Esophagus muscularis mucosa (tissue), 4 donors: ENCODE measurements around the gene RIPPLY1. TPM values are rescaled to one million over a fixed set of nuclear protein-coding genes. Genes with fewer than 3 reads are reported as not detected.

Source experiments
- DNase-seq: peaks from one replicate; pipeline ENCODE4 v3.0.0-alpha.2; 2017; ENCODE audit errors: extremely low spot score
- H3K27ac ChIP-seq, 4 donors: fragments of 200-600 bp; sonication (generic); replicated peaks in 1 of 4; 1 replicate in 3 of 4; 2 replicates in 1 of 4; pipeline ENCODE4 v1.5.1; 2016 to 2019; ENCODE audit warnings: mild to moderate bottlenecking in 1 of 4
- H3K27me3 ChIP-seq, 4 donors: fragments of 200-600 bp; sonication (generic); one replicate each; pipeline versions ENCODE4 v1.5.1 to v1.6.0; 2016 to 2019
- H3K36me3 ChIP-seq, 4 donors: fragments of 200-600 bp; sonication (generic); one replicate each; pipeline ENCODE4 v1.5.1; 2016 to 2019
- H3K4me1 ChIP-seq, 4 donors: fragments of 200-600 bp; sonication (generic); one replicate each; pipeline ENCODE4 v1.5.1; 2016 to 2019
- H3K4me3 ChIP-seq, 4 donors: fragments of 200-600 bp; sonication (generic); 1 replicate in 2 of 4; 2 replicates in 2 of 4; pipeline ENCODE4 v1.5.1; 2016 to 2019; ENCODE audit warnings: mild to moderate bottlenecking in 4 of 4, moderate library complexity in 1 of 4
- H3K9me3 ChIP-seq, 4 donors: fragments of 200-600 bp; sonication (generic); 1 replicate in 3 of 4; 2 replicates in 1 of 4; pipeline ENCODE4 v1.5.1; 2016 to 2019
- CTCF ChIP-seq, 3 experiments: fragments of 200-600 bp in 2 of 3; fragments of 450-650 bp in 1 of 3; sonication (generic) in 2 of 3; IDR thresholded peaks; one replicate each; pipeline ENCODE4 v1.5.1; 2017 to 2019; ENCODE audit warnings: antibody characterized with exemption in 3 of 3, mild to moderate bottlenecking in 2 of 3, moderate library complexity in 1 of 3
- EP300 ChIP-seq: sonication (generic); formaldehyde crosslinking; IDR thresholded peaks from one replicate; pipeline ENCODE4 v1.6.1; 2017; ENCODE audit warnings: antibody characterized with exemption
- POLR2A ChIP-seq: fragments of 450-650 bp; IDR thresholded peaks from one replicate; pipeline ENCODE4 v1.6.1; 2017; ENCODE audit warnings: antibody characterized with exemption, moderate library complexity, mild to moderate bottlenecking, low read depth
- POLR2AphosphoS5 ChIP-seq, 2 donors: sonication (generic); formaldehyde crosslinking; IDR thresholded peaks; one replicate each; pipeline ENCODE4 v1.6.1; 2017; ENCODE audit warnings: antibody characterized with exemption in 2 of 2
- WGBS: methylation state at CpG from one replicate; pipeline ENCODE4 v1.1.5; 2018; 5-methylcytosine and 5-hydroxymethylcytosine counted together
- intact Hi-C: fragments of 100-400 bp; cut with DNase I; formaldehyde crosslinking; loops from one replicate; pipeline ENCODE4 v1.15.1; 2023
- total RNA-seq, 4 donors: library from RNA; depleted of rRNA; stranded (reverse); fragments of >200 nt; gene quantifications; one replicate each; pipeline versions ENCODE4 v1.1.0 to v1.2.1, GENCODE V29; 2016

Gene RIPPLY1
- total RNA-seq, 4 donors from 2014 or later = not detected

- no peaks in the 10 kb centered on the region for H3K9me3 ChIP-seq
- no peak overlapping the region for H3K4me3 ChIP-seq
- H3K27me3 ChIP-seq = no peaks in the 10 kb centered on the region
- intact Hi-C loops = no loop called here
- H3K36me3 ChIP-seq = no peaks in the 10 kb centered on the region
- H3K4me1 ChIP-seq = no peaks in the 10 kb centered on the region
- no peak for TF ChIP-seq POLR2AphosphoS5 (IDR thresholded peaks at IDR 0.05)
- no peak for TF ChIP-seq EP300
- TF ChIP-seq POLR2A = no peak
- H3K27ac ChIP-seq = no peak overlapping the region
- DNase-seq = no peak
- WGBS = 68% methylated on average over 4 of the region's 4 CpGs
Measured at GRCh38 chrX:106932492-106932923, 29.4 kb upstream of the RIPPLY1 start.

GRCh38 chrX:106931831-106932491 is 28.8 kb upstream of the RIPPLY1 start:
- Histone ChIP-seq H3K36me3 (no peaks in the 10 kb centered on the region), H3K4me1 (no peaks in the 10 kb centered on the region), H3K4me3 (no peak overlapping the region), H3K27me3 (no peaks in the 10 kb centered on the region), H3K27ac (no peak overlapping the region), H3K9me3 (no peaks in the 10 kb centered on the region)
- TF ChIP-seq POLR2AphosphoS5 (IDR thresholded peaks at IDR 0.05) (no peak), CTCF (IDR thresholded peaks at IDR 0.05) (no peak)
- 93% methylated on average over 3 of the region's 3 CpGs for WGBS
- intact Hi-C loops = no loop called here
- DNase-seq = no peak

- TF ChIP-seq EP300 (no peak), POLR2A (no peak), CTCF (IDR thresholded peaks at IDR 0.05) (no peak)
- intact Hi-C loops = no loop called here
- H3K36me3 ChIP-seq = no peaks in the 10 kb centered on the region
- no peak overlapping the region for H3K4me3 ChIP-seq
- H3K9me3 ChIP-seq = no peaks in the 10 kb centered on the region
- DNase-seq = no peak
- H3K4me1 ChIP-seq = no peaks in the 10 kb centered on the region
- H3K27me3 ChIP-seq = no peaks in the 10 kb centered on the region
- WGBS = 89% methylated on average over 3 of the region's 4 CpGs
- H3K27ac ChIP-seq = no peak overlapping the region
Measured at GRCh38 chrX:106928227-106928626, 25.1 kb upstream of the RIPPLY1 start.

- no peak for TF ChIP-seq POLR2AphosphoS5 (IDR thresholded peaks at IDR 0.05)
- TF ChIP-seq CTCF (IDR thresholded peaks at IDR 0.05) = no peak
- no peak for TF ChIP-seq EP300
- TF ChIP-seq POLR2A = no peak
- WGBS = 68% methylated on average over 5 of the region's 5 CpGs
- Histone ChIP-seq H3K4me1 (no peaks in the 10 kb centered on the region), H3K4me3 (no peak overlapping the region), H3K27me3 (no peaks in the 10 kb centered on the region), H3K27ac (no peak overlapping the region), H3K9me3 (no peaks in the 10 kb centered on the region), H3K36me3 (no peaks in the 10 kb centered on the region)
- intact Hi-C loops = no loop called here
- no peak for DNase-seq
Measured at GRCh38 chrX:106927700-106928099, 24.6 kb upstream of the RIPPLY1 start.

GRCh38 chrX:106927023-106927422 is 23.9 kb upstream of the RIPPLY1 start:
- Histone ChIP-seq H3K36me3 (no peaks in the 10 kb centered on the region), H3K9me3 (no peaks in the 10 kb centered on the region), H3K27me3 (no peaks in the 10 kb centered on the region), H3K4me3 (no peak overlapping the region), H3K4me1 (no peaks in the 10 kb centered on the region), H3K27ac (no peak overlapping the region)
- no peak for TF ChIP-seq CTCF (IDR thresholded peaks at IDR 0.05)
- no peak for TF ChIP-seq EP300
- TF ChIP-seq POLR2A = no peak
- TF ChIP-seq POLR2AphosphoS5 (IDR thresholded peaks at IDR 0.05) = no peak
- intact Hi-C loops = no loop called here
- 88% methylated on average over 3 of the region's 3 CpGs for WGBS
- no peak for DNase-seq
